MCF 10A (cell line): ENCODE measurements around the gene RASD1. TPM values are rescaled to one million over a fixed set of nuclear protein-coding genes. Genes with fewer than 3 reads are reported as not detected.

Experiments used
- BruUV-seq: library from RNA; stranded (reverse); fragments of 400-500 nt; replicated peaks from 2 replicates; lab custom pipeline; 2021; lab: Mats Ljungman, UMichigan
- CTCF ChIA-PET: fragments of 300-600 bp; sonication (Branson Sonifier 250); formaldehyde crosslinking; extraction: SDS; loops from one replicate; lab custom pipeline; 2021; ENCODE audit warnings: antibody characterized with exemption, inconsistent platforms; lab: Yijun Ruan, JAX
- POLR2A ChIA-PET: fragments of 300-600, 350-650 bp; sonication (Branson Sonifier 250); formaldehyde crosslinking; extraction: SDS; loops from one replicate; lab custom pipeline; 2020; ENCODE audit warnings: antibody characterized with exemption, inconsistent platforms; lab: Yijun Ruan, JAX
- DNase-seq: peaks from one replicate; pipeline ENCODE4 v3.0.0-alpha.2; 2018; ENCODE audit not compliant: unreplicated experiment
- H3K27ac Mint-ChIP-seq: one replicate; pipeline ENCODE4 v1.8.0; 2022; ENCODE audit warnings: mild to moderate bottlenecking, low read depth, mixed read lengths; ENCODE audit not compliant: unreplicated experiment
- H3K27me3 Mint-ChIP-seq: one replicate; pipeline ENCODE4 v1.8.0; 2022; ENCODE audit warnings: mixed read lengths; ENCODE audit not compliant: insufficient read depth, unreplicated experiment
- H3K36me3 Mint-ChIP-seq: one replicate; pipeline ENCODE4 v1.8.0; 2022; ENCODE audit warnings: mild to moderate bottlenecking, moderate library complexity, mixed read lengths; ENCODE audit not compliant: insufficient read depth, unreplicated experiment
- H3K4me1 Mint-ChIP-seq: one replicate; pipeline ENCODE4 v1.8.0; 2022; ENCODE audit warnings: mixed read lengths; ENCODE audit not compliant: insufficient read depth, unreplicated experiment
- H3K4me3 Mint-ChIP-seq: one replicate; pipeline ENCODE4 v1.8.0; 2022; ENCODE audit warnings: mild to moderate bottlenecking, moderate library complexity, mixed read lengths; ENCODE audit not compliant: unreplicated experiment
- H3K9me3 Mint-ChIP-seq: one replicate; pipeline ENCODE4 v1.8.0; 2022; ENCODE audit warnings: mixed read lengths; ENCODE audit not compliant: unreplicated experiment
- CTCF ChIP-seq: fragments of 200-600 bp; IDR thresholded peaks from one replicate; pipeline ENCODE4 v1.8.0; 2022; ENCODE audit warnings: antibody characterized with exemption, mild to moderate bottlenecking; ENCODE audit not compliant: unreplicated experiment
- intact Hi-C: fragments of 100-400 bp; cut with micrococcal nuclease; formaldehyde crosslinking; loops from 2 replicates; pipeline ENCODE4 v1.14.1; 2022
- total RNA-seq: library from RNA; stranded (reverse); gene quantifications from 2 replicates; pipeline ENCODE4 v1.2.3, GENCODE V29; 2022

RASD1 gene
- total RNA-seq, 1 experiment from 2014 or later = 0.21 TPM

- Mint-ChIP-seq H3K36me3 (peaks cover 4% of the 10 kb centered on the region), H3K4me1 (peaks cover 11% of the 10 kb centered on the region), H3K4me3 (no peak overlapping the region), H3K27ac (no peak overlapping the region), H3K27me3 (no peaks in the 10 kb centered on the region), H3K9me3 (no peaks in the 10 kb centered on the region)
- TF ChIP-seq CTCF = no peak
- DNase-seq = no peak
- POLR2A ChIA-PET = no interaction called here
- CTCF ChIA-PET = interaction anchor here (1.4 kb wide), 1 partner anchor 51 kb away, joined by 5 read pairs; no protein-coding TSS in a partner anchor
- no TSS peak for BruUV-seq
- intact Hi-C loops = no loop called here
Measured at GRCh38 chr17:17516941-17517720, 20.9 kb upstream of the RASD1 start.

GRCh38 chr17:17515934-17516930 lies 20.0 kb upstream of the RASD1 start:
- Mint-ChIP-seq H3K4me1 (peaks cover 15% of the 10 kb centered on the region), H3K9me3 (no peaks in the 10 kb centered on the region), H3K27me3 (no peaks in the 10 kb centered on the region), H3K27ac (no peak overlapping the region), H3K36me3 (peaks cover 5% of the 10 kb centered on the region), H3K4me3 (no peak overlapping the region)
- intact Hi-C loops = no loop called here
- DNase-seq = no peak
- CTCF ChIA-PET = interaction anchor here (0.6 to 1.4 kb wide), 4 partner anchors 10 to 243 kb away, joined by 3 to 5 read pairs (median 4); no protein-coding TSS in a partner anchor
- no TSS peak for BruUV-seq
- POLR2A ChIA-PET = no interaction called here
- no peak for TF ChIP-seq CTCF

- no TSS peak for BruUV-seq
- TF ChIP-seq CTCF = no peak
- no peak for DNase-seq
- peaks cover 15% of the 10 kb centered on the region for H3K4me1 Mint-ChIP-seq
- no peak overlapping the region for H3K4me3 Mint-ChIP-seq
- ChIA-PET CTCF (interaction anchor here (0.6 to 1.4 kb wide), 3 partner anchors 53 to 242 kb away, joined by 3 to 5 read pairs (median 4); no protein-coding TSS in a partner anchor), POLR2A (interaction anchor here (0.6 kb wide), 2 partner anchors 69 to 80 kb away, joined by 3 read pairs; no protein-coding TSS in a partner anchor)
- H3K9me3 Mint-ChIP-seq = no peaks in the 10 kb centered on the region
- H3K27me3 Mint-ChIP-seq = no peaks in the 10 kb centered on the region
- H3K27ac Mint-ChIP-seq = no peak overlapping the region
- intact Hi-C loops = no loop called here
- H3K36me3 Mint-ChIP-seq = peaks cover 5% of the 10 kb centered on the region
Measured at GRCh38 chr17:17514993-17515933, 19.1 kb upstream of the RASD1 start.
